AG08395 (cell line): ENCODE measurements around the gene ISM1.
A peak's percentile ranks its signal among the peaks of the same experiment; 100 is the strongest.

Experiments
- DNase-seq: peaks from one replicate; pipeline ENCODE4 v3.0.0; 2012; ENCODE audit warnings: mixed read lengths, low spot score

Gene ISM1

GRCh38 chr20:13220904-13221297 lies at the start of gene ISM1:
Gene ISM1 (plus strand): TSS chr20:13221274. CDS start chr20:13221777, 503 bp downstream.
- no peak for DNase-seq

DNA sequence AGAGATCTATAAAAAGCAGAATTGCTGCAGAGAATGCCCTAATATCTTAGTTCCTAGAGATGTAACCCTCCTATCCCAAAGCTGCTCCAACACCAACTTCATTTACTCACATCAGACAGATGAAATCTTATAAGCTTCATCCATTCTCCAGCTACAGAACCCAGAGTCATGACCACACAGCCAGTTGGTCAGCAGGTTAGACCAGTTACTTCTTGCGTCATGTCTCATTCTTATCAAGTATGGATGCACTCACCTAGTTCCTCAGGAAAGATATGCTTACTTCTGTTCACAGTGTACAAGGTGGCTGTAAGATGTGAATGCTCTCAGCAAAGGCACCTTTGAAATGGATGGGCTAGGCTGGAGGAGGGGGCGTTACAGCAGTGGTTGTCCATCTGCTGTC lies 47.9 kb upstream of the ISM1 start:
- no peak for DNase-seq

GRCh38 chr20:13174402-13174801 lies 46.7 kb upstream of the ISM1 start:
- DNase-seq = no peak

GRCh38 chr20:13180986-13181889 lies 39.8 kb upstream of the ISM1 start:
- DNase-seq = no peak

- no peak for DNase-seq
Measured at GRCh38 chr20:13183005-13183404, 38.1 kb upstream of the ISM1 start.

DNA sequence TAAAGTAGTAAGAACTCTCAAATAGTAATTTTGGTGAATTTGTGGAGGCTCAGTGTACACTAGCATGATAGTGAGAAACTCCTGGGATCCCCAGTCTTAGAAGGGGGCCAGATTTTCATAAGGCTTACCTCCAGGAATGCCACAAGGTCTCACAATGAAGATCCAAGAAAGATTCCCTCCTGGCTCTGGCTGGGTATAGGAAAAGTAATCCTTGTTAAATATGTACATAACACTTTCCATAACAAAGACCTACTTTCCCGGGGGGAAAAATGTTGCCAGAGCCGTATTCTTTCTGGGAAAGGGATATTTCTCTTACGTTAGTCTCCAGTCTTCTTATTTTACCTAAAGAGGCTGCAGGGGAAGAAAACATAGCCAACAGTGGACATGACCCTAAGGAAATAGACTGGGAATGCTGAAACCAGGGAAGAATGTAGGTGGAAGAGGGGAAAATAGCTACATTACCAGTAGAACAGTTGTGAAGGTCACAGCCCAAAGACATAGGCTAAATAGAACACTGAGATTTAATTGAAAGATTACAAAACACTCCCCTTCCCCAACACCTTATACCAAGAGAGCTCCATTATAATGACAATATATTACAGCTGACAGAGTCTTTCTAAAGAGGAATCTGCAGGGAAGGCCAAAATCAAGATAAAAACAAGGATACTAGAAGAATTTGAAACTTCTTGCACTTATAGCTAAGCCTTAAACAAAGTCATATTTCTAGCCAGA lies 34.9 kb upstream of the ISM1 start:
- DNase-seq = no peak

- DNase-seq = no peak
Measured at GRCh38 chr20:13187899-13188298, 33.2 kb upstream of the ISM1 start.

DNA sequence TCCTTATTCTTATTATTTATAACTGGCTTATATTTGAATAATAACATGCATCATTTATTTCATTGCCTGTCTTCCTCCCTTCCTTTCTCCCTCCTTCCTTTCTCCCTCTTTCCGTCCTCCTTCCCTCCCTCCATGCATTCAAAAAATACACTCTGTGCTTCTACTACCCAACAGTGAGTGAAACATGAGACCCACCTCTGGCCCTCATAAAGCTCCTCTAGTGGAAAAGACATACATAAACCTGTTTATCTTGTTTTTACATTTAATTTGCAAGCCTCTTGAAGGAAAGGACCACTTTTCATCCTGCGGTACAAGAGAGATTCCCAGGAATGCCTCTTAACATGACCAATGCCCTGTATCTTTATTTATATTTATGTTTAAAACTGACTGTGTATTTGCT lies 21.8 kb upstream of the ISM1 start:
- DNase-seq = no peak

DNA sequence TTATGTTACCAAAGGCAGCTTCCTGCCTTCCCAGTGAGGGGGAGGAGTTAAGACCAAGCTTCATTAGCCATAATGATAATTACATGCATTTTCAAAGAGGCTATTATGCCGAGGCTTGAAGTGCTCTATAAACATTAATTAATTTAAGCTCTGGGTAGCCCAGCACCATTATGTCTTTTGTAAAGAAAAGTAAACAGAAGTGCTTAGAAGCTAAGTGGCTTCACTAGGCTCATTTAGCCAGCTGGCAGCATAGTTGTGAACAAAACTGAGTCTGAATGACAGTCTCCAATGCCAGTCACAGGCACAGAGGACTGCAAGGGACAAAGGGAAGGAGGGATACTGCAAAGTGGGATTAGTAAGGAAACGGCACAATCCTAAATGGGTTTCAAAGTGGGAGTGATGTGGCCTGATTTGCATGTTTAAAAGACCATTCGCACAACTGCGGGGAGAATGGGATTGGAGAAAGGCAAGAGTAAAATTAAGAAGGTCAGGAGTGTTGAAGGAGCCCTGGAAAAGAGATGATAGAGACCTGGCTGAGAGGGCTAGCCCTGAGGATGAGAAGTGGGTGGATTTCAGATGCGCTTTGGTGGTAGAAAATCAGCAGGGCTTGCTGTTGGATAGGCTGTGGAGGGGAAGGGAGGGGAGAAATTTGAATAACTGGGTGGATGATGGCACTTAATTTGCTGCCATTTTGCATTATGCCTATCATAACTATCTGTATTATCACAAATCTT lies 20.1 kb upstream of the ISM1 start:
- DNase-seq = no peak

GRCh38 chr20:13202565-13202964 lies 18.5 kb upstream of the ISM1 start:
- no peak for DNase-seq

- no peak for DNase-seq
Measured at GRCh38 chr20:13205425-13205824, 15.6 kb upstream of the ISM1 start.

GRCh38 chr20:13205848-13206434 lies 15.1 kb upstream of the ISM1 start:
- DNase-seq = no peak

DNA sequence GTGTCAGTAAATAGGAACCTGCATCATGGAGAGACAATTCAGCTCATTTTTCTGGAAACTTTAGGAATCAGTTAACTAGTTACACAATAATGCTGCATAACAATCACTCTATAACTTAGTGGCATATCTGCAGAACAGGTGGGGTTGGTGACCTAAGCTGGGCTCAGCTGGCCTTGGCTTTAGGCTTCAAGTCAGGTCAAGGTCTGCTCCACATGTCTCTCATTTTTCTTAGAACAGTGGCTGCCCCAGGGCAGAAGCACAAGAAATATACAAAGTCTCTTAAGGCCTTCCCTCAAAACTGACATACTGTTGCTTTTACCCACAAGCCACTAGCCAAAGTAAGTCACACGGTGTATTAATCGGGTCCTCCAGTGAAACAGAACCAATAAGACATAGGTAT lies 14.1 kb upstream of the ISM1 start:
- no peak for DNase-seq

- no peak for DNase-seq
Measured at GRCh38 chr20:13211956-13212618, 9.0 kb upstream of the ISM1 start.

DNA sequence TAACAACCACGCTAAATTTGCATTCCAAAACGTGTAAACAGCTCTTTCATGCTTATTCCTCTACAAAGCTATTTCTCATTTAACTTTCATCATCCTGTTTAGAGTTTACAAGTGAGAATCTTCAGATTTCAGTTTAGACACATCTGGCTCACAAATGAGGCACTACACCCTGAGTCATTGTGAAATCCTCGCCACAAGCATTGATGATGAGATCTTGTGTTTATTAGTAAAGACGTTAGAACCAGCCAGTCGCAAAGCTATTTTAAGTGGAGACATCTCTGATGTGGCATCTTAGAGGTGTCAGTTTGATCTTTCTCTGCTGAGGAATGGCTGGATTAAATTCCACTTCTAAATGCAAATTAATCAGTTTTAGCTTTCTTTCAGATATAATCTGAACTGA lies 8.3 kb upstream of the ISM1 start:
- peak; percentile 52 for DNase-seq

GRCh38 chr20:13213335-13213734 lies 7.7 kb upstream of the ISM1 start:
- no peak for DNase-seq

DNA sequence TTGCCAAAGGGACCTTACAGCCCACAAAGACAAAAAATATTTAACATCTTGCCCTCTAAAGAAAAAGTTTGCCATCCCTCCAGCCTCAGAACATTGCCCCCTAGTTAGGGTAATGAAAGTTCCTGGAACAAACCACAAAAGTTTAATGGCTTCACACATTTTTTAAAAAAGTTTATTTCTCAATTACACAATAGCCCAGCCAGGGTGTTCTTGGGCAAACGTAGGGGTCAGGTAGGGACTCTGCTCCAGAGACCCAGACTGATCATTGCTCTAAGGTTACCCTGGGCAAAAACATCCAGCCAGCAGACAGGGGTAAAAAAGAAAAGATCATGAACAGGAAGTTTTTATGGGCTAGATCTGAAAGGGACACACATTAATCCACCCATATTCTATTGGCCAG lies 4.5 kb upstream of the ISM1 start:
- DNase-seq = no peak

DNA sequence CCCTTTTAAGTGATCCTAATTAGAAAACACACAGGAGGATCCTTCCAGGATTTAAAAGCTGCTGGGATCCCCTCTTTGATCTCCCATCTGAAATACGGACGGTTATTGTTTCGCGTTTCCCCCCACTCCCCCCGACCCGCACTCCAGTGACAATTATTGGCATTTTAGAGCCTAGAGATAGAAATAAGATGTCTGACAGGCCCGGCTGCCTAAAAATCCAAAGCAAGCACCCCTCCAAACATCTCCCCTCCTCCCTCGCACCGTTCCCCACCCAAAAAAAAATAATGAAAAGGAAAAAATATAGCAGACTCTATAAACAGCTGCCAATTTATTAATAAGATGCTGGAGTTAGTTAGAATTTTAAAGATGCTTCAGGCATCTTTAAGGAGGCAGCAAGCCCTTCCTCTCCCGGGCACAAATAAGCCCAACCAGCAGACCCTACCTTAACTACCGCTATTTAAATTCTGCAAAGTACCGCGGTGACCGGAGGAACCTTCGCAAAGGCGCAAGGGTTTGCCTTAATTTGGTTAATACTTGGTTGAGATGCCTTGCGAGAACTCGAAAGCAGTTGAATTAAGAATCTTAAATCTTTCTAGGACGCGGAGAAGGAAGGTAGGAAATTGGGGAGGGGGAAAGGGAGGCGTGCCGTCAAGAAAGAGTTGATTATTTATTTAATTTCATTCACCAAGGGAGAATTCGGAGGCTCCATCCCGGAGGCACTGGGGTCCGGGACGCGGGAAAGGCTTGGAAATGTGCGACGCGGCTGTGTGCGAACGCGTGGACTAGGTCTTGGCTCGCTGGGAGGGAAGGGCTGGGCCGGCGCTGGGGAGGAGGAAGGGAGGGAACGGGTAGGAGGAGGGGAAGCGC lies 1.5 kb upstream of the ISM1 start:
- DNase-seq = no peak

- peak; percentile 15 for DNase-seq
Measured at GRCh38 chr20:13220194-13220903, 725 bp upstream of the ISM1 start.

DNA sequence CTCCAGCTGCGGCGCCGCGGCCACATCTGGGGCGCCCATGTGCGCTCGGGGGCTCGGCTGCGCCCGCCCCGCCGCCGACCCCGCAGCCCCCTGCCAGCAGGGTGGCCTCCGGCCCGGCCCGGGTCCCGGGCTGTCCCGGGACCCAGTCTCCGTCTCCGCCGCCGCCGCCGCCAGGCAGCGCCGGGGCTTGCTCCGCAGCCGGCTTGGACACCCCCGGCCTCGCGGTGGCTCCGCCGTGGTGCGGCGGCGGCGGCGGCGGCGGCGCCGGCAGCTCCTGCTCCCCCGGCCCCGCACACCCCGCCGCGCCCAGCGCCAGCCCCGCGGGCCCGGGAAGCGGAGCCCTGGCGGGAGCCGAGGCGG lies 219 bp downstream of the ISM1 start:
- DNase-seq = no peak
